OCI-LY7 (cell line): ENCODE results near the gene ZFX.

ENCODE experiments used
- CTCF ChIP-seq: fragments of 200-600 bp; sonication (generic); conservative IDR thresholded peaks from 2 replicates; pipeline ENCODE4 v1.5.1; 2014; ENCODE audit warnings: mild to moderate bottlenecking, antibody characterized with exemption, low read length, moderate library complexity, mixed read lengths
- EZH2phosphoT487 ChIP-seq: fragments of 200-600 bp; sonication (generic); IDR thresholded peaks from 2 replicates; pipeline ENCODE4 v1.6.1; 2018; ENCODE audit warnings: low read depth, borderline replicate concordance, mild to moderate bottlenecking, mixed run types, antibody characterized with exemption, low read length, moderate library complexity, mixed read lengths

- TF ChIP-seq CTCF (no peak), EZH2phosphoT487 (no peak)
These were observed 1.4 kb upstream of the ZFX start for GRCh38 chrX:24148121-24148520.
